Measurements from ENCODE around the gene HADH.
A peak's percentile ranks its signal among the peaks of the same experiment; 100 is the strongest.

HADH gene

GRCh38 chr4:108060686-108061321, 71.1 kb downstream of the HADH start:
- no peak for DNase-seq

- no peak for DNase-seq
These were observed 78.8 kb downstream of the HADH start for GRCh38 chr4:108068442-108068841.

DNA sequence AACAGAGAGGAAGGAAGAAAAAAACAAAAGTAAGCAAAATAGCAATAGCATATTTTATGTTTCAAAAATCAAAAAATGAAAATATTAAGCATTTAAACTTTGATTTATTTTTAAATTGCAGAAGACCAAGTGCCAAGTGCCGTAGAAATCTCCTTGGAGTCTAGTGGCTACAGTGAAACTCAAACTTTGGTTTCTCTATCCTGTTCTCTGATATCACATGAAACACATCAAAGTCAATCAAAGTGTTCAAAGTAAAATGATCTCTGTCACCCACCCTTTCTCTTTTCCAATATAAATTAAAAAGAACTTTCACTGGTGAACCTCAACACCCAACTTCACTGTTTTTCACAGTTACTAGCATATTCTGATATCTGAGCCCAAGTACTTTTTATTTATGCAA, 81.1 kb downstream of the HADH start:
- no peak for DNase-seq

DNA sequence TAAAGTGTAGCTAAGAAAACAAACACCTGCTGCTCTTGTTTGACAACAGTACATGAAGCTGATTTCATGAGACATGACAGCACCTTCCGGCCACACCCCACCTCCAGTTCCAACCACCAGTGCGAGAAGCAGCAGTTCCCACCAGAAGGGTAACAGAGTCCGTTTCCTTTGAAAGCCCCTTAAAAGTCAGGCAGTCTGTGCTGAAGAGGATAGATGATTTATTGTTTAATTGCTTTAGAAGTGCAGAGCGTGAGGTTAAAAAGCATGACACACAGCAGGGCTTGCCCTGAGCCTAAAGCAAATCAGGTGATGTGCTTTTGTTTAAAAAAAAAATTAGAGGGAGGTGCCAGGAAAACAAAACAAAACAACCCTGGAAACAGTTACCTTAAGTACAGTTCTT, 82.6 kb downstream of the HADH start:
- peak; percentile 49 for DNase-seq

DNA sequence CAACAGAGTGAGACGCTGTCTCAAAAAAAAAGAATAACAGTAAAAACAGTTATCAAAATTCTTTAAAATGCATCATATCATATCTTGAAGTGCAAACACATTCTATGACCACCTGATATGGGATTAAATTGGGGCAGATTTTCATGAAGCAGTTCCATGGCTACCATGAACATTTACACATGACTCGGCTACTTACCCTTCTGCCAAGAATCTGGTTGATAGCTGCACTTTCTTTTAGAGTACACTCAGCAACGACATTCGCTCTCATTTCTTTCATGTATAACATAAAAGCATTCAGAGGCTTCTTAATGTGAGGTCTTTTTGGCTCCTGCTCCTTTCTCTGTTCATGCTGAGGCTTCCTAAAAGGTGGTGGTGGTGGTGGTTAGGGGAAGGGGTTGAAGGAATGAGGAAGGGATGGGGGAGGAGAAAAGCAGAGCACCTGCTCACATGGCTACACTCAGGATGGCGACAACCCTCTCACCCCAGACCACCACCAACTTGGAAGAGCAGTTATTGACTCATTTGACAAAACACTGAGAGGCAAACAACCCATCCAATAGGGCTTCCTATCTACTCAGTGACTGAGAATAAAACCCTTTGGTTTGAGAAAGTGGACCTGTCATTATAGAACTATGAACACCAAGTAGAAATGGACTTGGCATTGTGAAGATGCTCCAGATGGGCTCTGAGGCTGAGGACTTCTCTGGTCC, 88.5 kb downstream of the HADH start:
- no peak for DNase-seq

DNA sequence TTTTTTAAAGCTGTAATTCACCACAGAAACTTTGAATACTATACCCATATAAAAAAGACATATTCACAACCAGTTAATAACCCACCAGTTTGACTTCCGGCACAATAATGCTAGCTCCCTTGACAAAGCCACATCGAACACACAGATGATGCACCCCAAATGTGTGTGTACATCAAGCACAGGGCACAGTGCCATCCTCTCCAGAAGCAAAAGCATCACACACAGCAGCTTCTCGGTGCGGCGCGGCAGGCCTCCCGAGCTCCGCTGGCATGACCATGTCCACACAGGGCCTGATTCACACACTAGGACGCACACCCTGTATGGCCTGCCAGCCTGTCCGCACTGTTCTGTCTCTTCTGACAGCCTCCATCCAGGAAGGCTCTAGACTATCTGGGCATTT, 91.1 kb downstream of the HADH start:
- peak; percentile 50 for DNase-seq

DNA sequence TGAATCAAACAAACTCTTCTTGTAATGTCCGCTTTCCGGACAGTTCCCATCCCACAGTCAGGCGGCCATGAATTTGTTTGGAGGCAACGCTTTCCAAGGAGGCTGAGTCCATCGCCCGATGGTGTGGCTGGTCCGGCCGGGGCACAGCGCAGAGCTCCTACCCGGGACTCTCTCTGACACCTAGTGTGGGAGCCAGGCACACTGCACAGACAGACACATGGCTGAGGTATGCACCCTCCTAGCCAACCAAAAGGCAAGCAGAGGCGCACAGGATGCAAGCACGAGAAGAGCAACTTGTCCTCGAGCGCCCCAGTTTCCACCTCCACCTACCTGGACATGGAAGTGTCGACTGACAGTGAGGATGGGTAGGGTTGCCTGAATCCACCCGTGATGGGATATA, 91.6 kb downstream of the HADH start:
- peak; percentile 28 for DNase-seq

Measured in activated naive CD4-positive, alpha-beta T cell treated with anti-CD3 and anti-CD28 coated beads, Interleukin-2, amount 50 U/mL, for 16 hours (primary cell).